ENCODE results near the gene B3GNT5. TPM values are rescaled to one million over a fixed set of nuclear protein-coding genes. Genes with fewer than 3 reads are reported as not detected.

The B3GNT5 gene
- polyA plus RNA-seq, 3 donors, result 14.1 to 17.7 (median 14.2) TPM

DNA sequence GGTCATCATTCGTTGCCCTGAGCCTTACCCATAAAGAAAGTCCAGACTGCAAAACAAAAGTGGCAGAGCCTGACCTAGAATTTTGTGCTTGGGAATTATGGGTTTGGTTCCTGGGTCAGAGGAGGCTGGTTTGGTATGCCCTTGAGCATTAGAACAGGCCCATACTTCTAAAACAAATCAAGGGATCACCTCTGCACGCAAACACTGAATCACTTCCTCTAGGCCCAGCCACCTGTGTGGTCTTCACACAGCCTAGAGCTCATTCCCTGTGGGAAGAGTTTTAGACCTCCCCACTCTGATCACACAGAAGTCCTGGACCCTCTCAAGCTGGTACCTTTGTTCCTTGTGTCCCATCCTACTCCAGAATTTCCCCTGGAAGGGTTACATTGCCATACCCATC is 59.4 kb downstream of the B3GNT5 start:
- H3K4me2 ChIP-seq (replicated peaks; ENCODE audit: extremely low read depth, low read length, poor library complexity, severe bottlenecking), result no peak overlapping the region
- H3K4me3 ChIP-seq (replicated peaks in 1 of 3; ENCODE audit: low read depth in 2 of 3, low read length in 3 of 3), result no peak overlapping the region
- peaks cover 2 to 4% (median 2%) of the 10 kb centered on the region in 3 donors for H3K27me3 Mint-ChIP-seq (ENCODE audit: low read depth in 3 of 3)
- TF ChIP-seq, protein P1, sequence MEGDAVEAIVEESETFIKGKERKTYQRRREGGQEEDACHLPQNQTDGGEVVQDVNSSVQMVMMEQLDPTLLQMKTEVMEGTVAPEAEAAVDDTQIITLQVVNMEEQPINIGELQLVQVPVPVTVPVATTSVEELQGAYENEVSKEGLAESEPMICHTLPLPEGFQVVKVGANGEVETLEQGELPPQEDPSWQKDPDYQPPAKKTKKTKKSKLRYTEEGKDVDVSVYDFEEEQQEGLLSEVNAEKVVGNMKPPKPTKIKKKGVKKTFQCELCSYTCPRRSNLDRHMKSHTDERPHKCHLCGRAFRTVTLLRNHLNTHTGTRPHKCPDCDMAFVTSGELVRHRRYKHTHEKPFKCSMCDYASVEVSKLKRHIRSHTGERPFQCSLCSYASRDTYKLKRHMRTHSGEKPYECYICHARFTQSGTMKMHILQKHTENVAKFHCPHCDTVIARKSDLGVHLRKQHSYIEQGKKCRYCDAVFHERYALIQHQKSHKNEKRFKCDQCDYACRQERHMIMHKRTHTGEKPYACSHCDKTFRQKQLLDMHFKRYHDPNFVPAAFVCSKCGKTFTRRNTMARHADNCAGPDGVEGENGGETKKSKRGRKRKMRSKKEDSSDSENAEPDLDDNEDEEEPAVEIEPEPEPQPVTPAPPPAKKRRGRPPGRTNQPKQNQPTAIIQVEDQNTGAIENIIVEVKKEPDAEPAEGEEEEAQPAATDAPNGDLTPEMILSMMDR (IDR thresholded peaks at IDR 0.05), result no peak
- H3K27ac Mint-ChIP-seq, result peak overlapping the region in 5 of 7 donors; percentile 79 to 92 (median 88)
- no peaks in the 10 kb centered on the region for H3K9me3 Mint-ChIP-seq
- H4K20me1 ChIP-seq (ENCODE audit: insufficient read depth, low read length), result no peaks in the 10 kb centered on the region
- H3K9me3 ChIP-seq (replicated peaks in 1 of 2; ENCODE audit: control insufficient read depth in 1 of 2, insufficient read depth in 1 of 2, low read length in 2 of 2), result no peaks in the 10 kb centered on the region
- WGBS (ENCODE audit: insufficient coverage), result no CpG with 5 or more reads among the region's 2 CpGs
- no peak overlapping the region for H3K4me3 Mint-ChIP-seq
- H3K36me3 ChIP-seq (replicated peaks in 1 of 2; ENCODE audit: control insufficient read depth in 1 of 2, insufficient read depth in 2 of 2, low read length in 2 of 2), result no peaks in the 10 kb centered on the region
- no peak for DNase-seq
- H3K27ac ChIP-seq (ENCODE audit: low read depth in 1 of 2, low read length in 2 of 2), result peak overlapping the region in 1 of 2 donors; percentile 70
- no peak overlapping the region for H2AFZ ChIP-seq (ENCODE audit: insufficient read depth, low read depth, low read length, poor library complexity, severe bottlenecking)
- no peaks in the 10 kb centered on the region for H3K36me3 Mint-ChIP-seq
- intact Hi-C loops (cut with micrococcal nuclease), result loop anchor here (5.0 kb wide), 1 partner anchor 55 kb away; no protein-coding TSS in a partner anchor
- peaks cover 33 to 35% of the 10 kb centered on the region in 2 donors for H3K4me1 ChIP-seq (ENCODE audit: control insufficient read depth in 1 of 2, insufficient read depth in 2 of 2, low read length in 2 of 2)
- H3K79me2 ChIP-seq (ENCODE audit: insufficient read depth, low read length), result no peaks in the 10 kb centered on the region
- peaks cover 39% of the 10 kb centered on the region for H3K4me1 Mint-ChIP-seq
- H3K9ac ChIP-seq (ENCODE audit: insufficient read depth, low read length, poor library complexity, severe bottlenecking), result no peak overlapping the region
- H3K27me3 ChIP-seq (ENCODE audit: control insufficient read depth in 2 of 2, insufficient read depth in 2 of 2, low read length in 2 of 2), result no peaks in the 10 kb centered on the region

- H3K9me3 ChIP-seq (replicated peaks in 1 of 2; ENCODE audit: control insufficient read depth in 1 of 2, insufficient read depth in 1 of 2, low read length in 2 of 2), result no peaks in the 10 kb centered on the region
- Mint-ChIP-seq H3K27ac (peak overlapping the region; percentile 82 to 92 (median 87)), H3K9me3 (no peaks in the 10 kb centered on the region), H3K27me3 (ENCODE audit: low read depth in 3 of 3) (peaks cover 2% of the 10 kb centered on the region in 3 donors), H3K4me3 (peak overlapping the region; percentile 24 to 63), H3K36me3 (no peaks in the 10 kb centered on the region), H3K4me1 (peaks cover 36% of the 10 kb centered on the region)
- peak; percentile 71 to 80 (median 73) for DNase-seq
- H3K4me1 ChIP-seq (ENCODE audit: control insufficient read depth in 1 of 2, insufficient read depth in 2 of 2, low read length in 2 of 2), result peaks cover 30 to 34% of the 10 kb centered on the region in 2 donors
- no peaks in the 10 kb centered on the region for H3K79me2 ChIP-seq (ENCODE audit: insufficient read depth, low read length)
- no peak overlapping the region for H3K9ac ChIP-seq (ENCODE audit: insufficient read depth, low read length, poor library complexity, severe bottlenecking)
- H3K27me3 ChIP-seq (ENCODE audit: control insufficient read depth in 2 of 2, insufficient read depth in 2 of 2, low read length in 2 of 2), result no peaks in the 10 kb centered on the region
- peak overlapping the region in 2 of 3 experiments; percentile 17 to 33 for H3K4me3 ChIP-seq (replicated peaks in 1 of 3; ENCODE audit: low read depth in 2 of 3, low read length in 3 of 3)
- 0% methylated on average over 2 of the region's 4 CpGs for WGBS (ENCODE audit: insufficient coverage)
- H2AFZ ChIP-seq (ENCODE audit: insufficient read depth, low read depth, low read length, poor library complexity, severe bottlenecking), result peak overlapping the region; percentile 73
- peak overlapping the region; percentile 37 to 70 for H3K27ac ChIP-seq (ENCODE audit: low read depth in 1 of 2, low read length in 2 of 2)
- intact Hi-C loops (cut with micrococcal nuclease), result loop anchor here (5.0 kb wide), 1 partner anchor 54 kb away; no protein-coding TSS in a partner anchor
- TF ChIP-seq, protein P1 (IDR thresholded peaks at IDR 0.05), result no peak
- H4K20me1 ChIP-seq (ENCODE audit: insufficient read depth, low read length), result no peaks in the 10 kb centered on the region
- H3K4me2 ChIP-seq (replicated peaks; ENCODE audit: extremely low read depth, low read length, poor library complexity, severe bottlenecking), result peak overlapping the region; percentile 53
- no peaks in the 10 kb centered on the region for H3K36me3 ChIP-seq (replicated peaks in 1 of 2; ENCODE audit: control insufficient read depth in 1 of 2, insufficient read depth in 2 of 2, low read length in 2 of 2)
Observed at GRCh38 chr3:183313351-183313750, 60.3 kb downstream of the B3GNT5 start.

All from CD14-positive monocyte (primary cell).